ENCODE measurements around the gene UBE2E2. TPM values are rescaled to one million over a fixed set of nuclear protein-coding genes. Genes with fewer than 3 reads are reported as not detected.
A peak's percentile ranks its signal among the peaks of the same experiment; 100 is the strongest.

The UBE2E2 gene
- total RNA-seq, 1 donor from 2014 or later, result 28.7 TPM

- no peak for DNase-seq (ENCODE audit: low read depth)
- no peaks in the 10 kb centered on the region for H3K36me3 ChIP-seq (ENCODE audit: control insufficient read depth, insufficient read depth, low read length)
- H3K4me3 ChIP-seq (ENCODE audit: low read depth, low read length), result no peak overlapping the region
- H3K27me3 ChIP-seq (ENCODE audit: control insufficient read depth, insufficient read depth, low read length), result no peaks in the 10 kb centered on the region
- TF ChIP-seq CTCF (IDR thresholded peaks at IDR 0.05; ENCODE audit: insufficient read depth, low read length, poor library complexity, severe bottlenecking), result no peak
Measured at GRCh38 chr3:23489300-23490158, 286.4 kb downstream of the UBE2E2 start.

DNA sequence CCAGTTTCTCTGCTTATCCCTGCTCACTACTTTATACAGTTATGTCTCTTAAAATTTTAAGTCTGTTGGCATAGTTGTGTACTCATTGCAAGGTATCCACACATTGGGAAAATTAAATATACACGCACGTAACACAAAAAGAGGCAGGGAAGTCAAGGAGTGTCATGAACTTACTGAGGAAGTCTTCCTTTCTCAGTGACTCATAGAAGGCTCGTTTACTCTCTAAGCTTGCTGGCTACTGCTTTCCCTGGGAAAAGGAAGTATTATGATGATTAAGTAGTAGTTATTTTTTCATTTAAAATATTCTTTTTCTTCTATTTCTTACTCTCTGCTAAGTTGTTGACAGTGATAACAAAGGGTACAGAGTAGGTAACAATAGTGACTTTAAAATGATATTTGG is 287.3 kb downstream of the UBE2E2 start:
- DNase-seq (ENCODE audit: low read depth), result peak; percentile 39
- no peak for TF ChIP-seq CTCF (IDR thresholded peaks at IDR 0.05; ENCODE audit: insufficient read depth, low read length, poor library complexity, severe bottlenecking)
- no peaks in the 10 kb centered on the region for H3K27me3 ChIP-seq (ENCODE audit: control insufficient read depth, insufficient read depth, low read length)
- no peak overlapping the region for H3K4me3 ChIP-seq (ENCODE audit: low read depth, low read length)
- H3K36me3 ChIP-seq (ENCODE audit: control insufficient read depth, insufficient read depth, low read length), result no peaks in the 10 kb centered on the region

DNA sequence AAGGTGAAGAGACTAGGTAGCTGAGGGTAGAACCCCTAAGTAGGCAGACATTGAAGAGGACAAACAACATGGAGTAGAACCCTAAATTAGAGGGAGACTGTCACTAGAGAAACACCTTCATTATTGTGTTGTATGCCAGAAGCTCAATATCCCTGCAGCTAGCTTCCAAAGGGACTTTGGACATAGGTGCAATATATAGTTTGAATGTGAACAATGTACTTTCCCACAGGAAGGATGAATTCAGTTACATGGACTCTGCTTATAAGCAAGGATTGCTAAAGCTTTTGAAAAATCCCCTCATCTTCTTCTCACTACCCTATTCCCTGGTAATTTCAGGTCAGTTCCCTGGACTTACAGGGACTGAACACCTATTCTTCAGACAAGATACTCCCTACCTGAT is 288.9 kb downstream of the UBE2E2 start:
- no peak for TF ChIP-seq CTCF (IDR thresholded peaks at IDR 0.05; ENCODE audit: insufficient read depth, low read length, poor library complexity, severe bottlenecking)
- DNase-seq (ENCODE audit: low read depth), result no peak
- no peaks in the 10 kb centered on the region for H3K27me3 ChIP-seq (ENCODE audit: control insufficient read depth, insufficient read depth, low read length)
- H3K36me3 ChIP-seq (ENCODE audit: control insufficient read depth, insufficient read depth, low read length), result no peaks in the 10 kb centered on the region
- H3K4me3 ChIP-seq (ENCODE audit: low read depth, low read length), result no peak overlapping the region

- peak; percentile 16 for DNase-seq (ENCODE audit: low read depth)
- H3K27me3 ChIP-seq (ENCODE audit: control insufficient read depth, insufficient read depth, low read length), result no peaks in the 10 kb centered on the region
- no peak for TF ChIP-seq CTCF (IDR thresholded peaks at IDR 0.05; ENCODE audit: insufficient read depth, low read length, poor library complexity, severe bottlenecking)
Measured at GRCh38 chr3:23493889-23494288, 290.8 kb downstream of the UBE2E2 start.

DNA sequence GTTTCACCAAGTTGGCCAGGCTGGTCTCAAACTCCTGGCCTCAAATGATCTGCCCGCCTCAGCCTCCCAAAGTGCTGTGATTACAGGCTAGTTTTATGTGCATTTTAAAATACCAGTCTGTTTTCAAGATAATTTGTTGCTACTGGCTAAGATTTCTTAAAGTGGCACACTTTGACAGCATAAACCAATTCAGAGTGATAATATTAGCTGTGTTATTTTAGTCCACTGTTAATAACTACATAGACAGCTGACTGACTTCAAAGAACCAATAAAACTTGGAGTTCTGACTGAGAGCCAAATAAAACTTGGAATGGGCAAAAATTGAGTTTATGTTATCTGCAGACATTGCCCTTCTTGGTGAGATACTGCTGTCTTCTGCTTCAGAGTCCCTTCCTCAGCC is 291.8 kb downstream of the UBE2E2 start:
- no peaks in the 10 kb centered on the region for H3K36me3 ChIP-seq (ENCODE audit: control insufficient read depth, insufficient read depth, low read length)
- no peak for DNase-seq (ENCODE audit: low read depth)
- no peak for TF ChIP-seq CTCF (IDR thresholded peaks at IDR 0.05; ENCODE audit: insufficient read depth, low read length, poor library complexity, severe bottlenecking)
- no peaks in the 10 kb centered on the region for H3K27me3 ChIP-seq (ENCODE audit: control insufficient read depth, insufficient read depth, low read length)
- H3K4me3 ChIP-seq (ENCODE audit: low read depth, low read length), result no peak overlapping the region

More at GRCh38 chr3:23493889-23494288, 290.8 kb downstream of the UBE2E2 start:
- Histone ChIP-seq H3K36me3 (ENCODE audit: control insufficient read depth, insufficient read depth, low read length) (no peaks in the 10 kb centered on the region), H3K4me3 (ENCODE audit: low read depth, low read length) (no peak overlapping the region)

DNA sequence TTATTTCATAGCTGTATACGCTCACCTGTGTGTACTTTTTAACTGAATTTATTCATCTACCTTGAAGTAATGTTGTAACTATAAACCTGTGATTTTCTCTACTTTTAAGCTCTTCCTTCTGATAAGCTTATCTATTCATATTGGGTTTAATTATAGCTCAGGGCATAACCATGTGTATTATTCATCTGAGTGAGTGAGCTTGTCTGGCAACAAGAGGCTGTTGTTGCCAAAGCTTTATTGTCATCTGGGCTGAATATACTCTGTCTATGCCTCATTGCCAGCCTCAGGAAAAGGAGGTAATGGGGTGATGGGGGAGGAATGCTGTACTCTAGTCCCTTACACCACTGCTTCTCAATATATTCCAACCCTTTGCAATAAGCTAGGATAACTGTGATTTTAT is 292.4 kb downstream of the UBE2E2 start:
- Histone ChIP-seq H3K36me3 (ENCODE audit: control insufficient read depth, insufficient read depth, low read length) (no peaks in the 10 kb centered on the region), H3K4me3 (ENCODE audit: low read depth, low read length) (no peak overlapping the region), H3K27me3 (ENCODE audit: control insufficient read depth, insufficient read depth, low read length) (no peaks in the 10 kb centered on the region)
- DNase-seq (ENCODE audit: low read depth), result no peak
- TF ChIP-seq CTCF (IDR thresholded peaks at IDR 0.05; ENCODE audit: insufficient read depth, low read length, poor library complexity, severe bottlenecking), result no peak

Measured in kidney epithelial cell (primary cell).